Measurements from ENCODE around the gene GTF3C1.
A peak's percentile ranks its signal among the peaks of the same experiment; 100 is the strongest.

- TF ChIP-seq CTCF (IDR thresholded peaks at IDR 0.05) (no peak), POLR2A (IDR thresholded peaks at IDR 0.05) (no peak), EP300 (IDR thresholded peaks at IDR 0.05) (no peak), POLR2AphosphoS5 (IDR thresholded peaks at IDR 0.05) (peak; percentile 45 to 46)
Observed at GRCh38 chr16:27449434-27450195, 100.1 kb downstream of the GTF3C1 start.
